M059J (cell line): Measurements from ENCODE around the gene GLS. TPM values are rescaled to one million over a fixed set of nuclear protein-coding genes. Genes with fewer than 3 reads are reported as not detected.
A peak's percentile ranks its signal among the peaks of the same experiment; 100 is the strongest.
"Not testable (repeated sequence)": the region's sequence is repeated elsewhere in the genome, so short reads cannot be mapped to it uniquely, and the experiment has no call there.

Experiments
- DNase-seq: peaks from one replicate; pipeline ENCODE4 v3.0.0-alpha.2; 2012; ENCODE audit warnings: low read depth
- total RNA-seq: library from RNA; depleted of rRNA; stranded (reverse); fragments of >200 nt; shearing (Covaris generic); gene quantifications from 2 replicates; pipeline ENCODE4 v1.2.3, GENCODE V29; 2014

Gene GLS
- total RNA-seq, 1 experiment from 2014 or later: 87.7 TPM

GRCh38 chr2:190882856-190883582 is 2.4 kb downstream of the GLS start:
- peak; percentile 24 for DNase-seq

GRCh38 chr2:190885844-190886243 is 5.2 kb downstream of the GLS start:
- DNase-seq: not testable (repeated sequence)

DNA sequence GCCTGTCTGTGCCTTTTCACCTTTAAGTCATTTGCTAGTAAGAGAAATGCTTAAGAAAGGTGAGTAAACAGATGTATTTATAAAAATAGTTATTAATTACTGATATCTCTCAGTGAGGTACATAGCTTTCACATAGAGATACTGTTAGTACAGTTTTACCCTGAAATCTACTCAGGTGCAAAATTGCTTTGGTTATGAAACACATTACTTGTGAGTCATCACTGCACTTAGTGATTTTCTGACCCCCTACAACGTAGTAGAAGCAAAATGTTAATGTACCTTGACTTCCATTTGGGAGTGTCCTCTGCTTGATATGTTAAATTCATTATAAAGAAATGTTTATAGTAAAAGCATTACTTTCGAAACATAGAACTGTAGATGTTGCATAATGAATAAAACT is 6.5 kb downstream of the GLS start:
- peak; percentile 64 for DNase-seq

- no peak for DNase-seq
Observed at GRCh38 chr2:190888449-190888848, 7.8 kb downstream of the GLS start.

DNA sequence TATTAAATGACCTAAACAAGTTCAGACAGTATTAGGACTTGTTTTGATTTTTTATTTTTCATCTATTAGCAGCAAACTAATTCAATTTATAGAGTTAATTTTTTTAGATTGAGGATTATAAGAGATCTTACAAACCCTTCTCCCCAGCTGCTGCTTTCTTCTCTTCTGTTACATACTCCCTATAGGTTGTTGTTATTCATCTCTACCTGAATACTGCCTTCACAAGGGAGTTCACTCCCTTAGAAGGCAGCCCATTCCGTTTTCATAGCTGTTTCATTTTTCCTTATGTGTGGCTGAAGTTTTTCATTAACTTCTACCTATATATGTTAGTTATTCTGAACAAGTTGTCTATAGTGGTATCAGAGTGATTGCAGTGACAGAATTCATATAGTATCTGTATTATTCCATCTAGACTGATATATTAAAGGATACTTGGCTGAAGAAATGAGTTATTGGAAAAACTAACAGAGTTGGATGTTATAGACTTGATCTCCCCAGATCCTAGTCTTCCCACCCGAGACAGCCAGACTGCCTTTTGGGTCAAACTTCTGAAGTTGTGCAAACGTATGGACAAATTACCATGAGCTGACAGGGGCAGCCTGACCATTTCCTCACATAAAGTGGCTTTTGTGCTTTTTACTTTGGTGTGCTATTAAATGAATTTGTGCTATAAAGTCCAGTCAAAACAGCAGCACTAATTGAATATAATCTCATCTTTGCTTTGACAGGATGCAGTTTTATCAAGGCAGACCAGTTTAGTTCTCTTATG is 8.7 kb downstream of the GLS start:
- no peak for DNase-seq

DNA sequence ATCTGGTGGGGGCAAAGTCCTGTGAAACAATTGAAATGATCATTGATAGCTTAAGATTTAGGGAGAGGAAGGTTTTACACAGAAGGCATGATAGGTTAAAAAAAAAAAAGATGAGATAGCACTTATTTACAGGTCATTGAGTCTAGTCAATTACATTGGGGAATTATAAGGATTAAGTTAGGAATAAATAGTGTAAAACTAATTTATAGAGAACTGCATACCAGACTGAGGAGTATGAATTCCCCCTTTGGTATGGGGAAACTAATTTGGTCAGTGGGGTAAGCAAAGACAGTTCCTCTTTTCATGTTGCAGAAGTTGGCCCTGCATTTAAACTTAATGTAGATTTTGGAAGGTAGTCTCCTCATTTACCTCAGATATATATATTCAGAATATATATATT is 10.8 kb downstream of the GLS start:
- no peak for DNase-seq

DNA sequence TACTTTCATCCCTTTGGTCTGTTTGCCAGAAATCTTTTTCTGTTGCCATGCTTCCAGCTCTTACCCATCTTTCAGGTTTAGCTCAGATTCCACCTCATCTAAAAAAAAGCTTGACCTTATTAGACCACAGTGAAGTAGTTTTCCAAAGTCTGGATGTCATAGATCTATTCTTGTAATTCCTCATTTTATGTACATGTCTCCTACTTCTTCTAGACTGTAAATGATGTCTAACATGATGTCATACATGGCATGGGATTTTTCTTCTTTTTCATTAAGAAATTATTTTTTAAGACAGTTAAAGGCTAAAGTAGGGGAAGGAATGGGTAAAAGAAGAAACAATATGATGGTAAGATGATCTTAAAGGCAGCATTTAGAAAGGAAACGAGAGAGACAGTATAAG is 11.3 kb downstream of the GLS start:
- no peak for DNase-seq

DNA sequence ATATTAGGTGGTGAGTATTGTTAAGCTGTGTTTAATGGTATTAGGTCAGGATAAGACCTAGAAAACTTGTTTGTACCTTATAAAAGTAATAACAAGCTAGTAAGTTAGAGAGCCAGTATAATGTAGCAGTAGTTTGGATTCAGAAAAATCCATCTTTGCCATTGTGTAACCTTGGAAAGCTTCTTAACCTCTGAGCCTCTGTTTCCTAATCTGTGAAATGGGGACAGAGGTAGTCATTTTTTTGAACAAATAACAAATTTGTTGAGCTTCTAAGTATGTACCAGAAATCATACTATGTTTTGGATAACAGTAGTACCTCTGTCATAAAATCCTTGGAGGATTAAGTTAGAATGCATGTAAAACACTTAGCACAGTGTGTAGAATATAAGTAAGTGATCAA is 12.5 kb downstream of the GLS start:
- no peak for DNase-seq

GRCh38 chr2:190896477-190896876 is 15.9 kb downstream of the GLS start:
- no peak for DNase-seq

GRCh38 chr2:190903693-190904450 is 23.3 kb downstream of the GLS start:
- no peak for DNase-seq

- no peak for DNase-seq
Observed at GRCh38 chr2:190904640-190905261, 24.1 kb downstream of the GLS start.

- no peak for DNase-seq
Observed at GRCh38 chr2:190908532-190908931, 27.9 kb downstream of the GLS start.

GRCh38 chr2:190909680-190910079 is 29.1 kb downstream of the GLS start:
- no peak for DNase-seq

DNA sequence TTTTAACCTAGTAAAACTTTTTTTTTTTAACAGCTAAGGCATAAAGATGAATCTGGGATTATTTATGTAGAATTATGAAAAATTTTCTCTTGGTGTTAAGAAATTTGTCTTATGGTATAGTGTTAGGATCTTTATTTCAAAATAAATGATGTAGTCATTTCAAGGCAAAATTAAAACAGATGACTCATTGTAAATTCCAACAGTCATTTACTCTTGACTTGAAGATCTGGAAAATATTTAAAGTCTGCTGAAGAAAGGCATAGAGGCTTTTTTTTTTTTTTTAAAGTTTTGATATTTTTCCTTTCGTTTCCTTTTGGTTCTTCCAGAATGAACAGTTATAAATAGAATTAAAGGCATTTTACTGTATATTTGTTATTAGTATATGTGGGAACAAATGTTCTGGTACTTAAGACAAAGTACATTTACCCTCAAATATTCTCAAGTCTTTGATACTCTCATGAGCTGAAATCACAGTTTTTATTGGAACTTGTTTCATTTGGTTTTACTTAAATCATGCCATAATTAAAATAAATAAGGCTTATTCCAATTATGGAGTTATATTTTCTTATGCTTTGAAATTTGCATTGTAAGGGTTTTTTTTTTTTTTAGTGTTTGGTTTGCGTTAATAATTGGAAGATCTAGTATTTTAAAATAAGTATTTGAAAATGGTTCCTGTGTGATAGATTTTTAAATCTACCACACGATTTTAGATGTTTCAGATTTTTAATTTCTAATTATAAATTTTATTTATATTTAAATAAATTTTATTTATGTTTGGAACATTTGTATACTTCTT is 29.9 kb downstream of the GLS start:
- DNase-seq: peak; percentile 55

DNA sequence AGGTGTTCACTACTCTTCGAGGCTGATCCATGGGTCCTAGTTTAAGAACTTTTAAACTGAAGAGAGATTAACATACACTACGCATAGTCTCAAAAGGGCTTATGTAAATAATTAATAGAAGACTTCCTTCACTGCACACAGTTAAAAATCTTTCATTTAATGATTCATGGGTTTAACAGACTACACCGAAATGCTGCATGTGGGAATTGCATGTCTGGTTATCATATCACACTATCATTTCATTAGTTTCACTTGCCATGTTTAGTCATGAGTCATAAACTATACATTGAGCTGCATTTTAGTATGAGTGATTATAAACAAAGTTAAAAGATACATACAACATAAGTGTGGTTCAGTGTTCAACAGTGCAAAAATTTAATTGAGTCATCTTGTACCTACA is 31.2 kb downstream of the GLS start:
- DNase-seq: no peak

GRCh38 chr2:190912726-190913125 is 32.1 kb downstream of the GLS start:
- peak; percentile 36 for DNase-seq

- no peak for DNase-seq
Observed at GRCh38 chr2:190913725-190914124, 33.1 kb downstream of the GLS start.

- DNase-seq: no peak
Observed at GRCh38 chr2:190916829-190917228, 36.2 kb downstream of the GLS start.

DNA sequence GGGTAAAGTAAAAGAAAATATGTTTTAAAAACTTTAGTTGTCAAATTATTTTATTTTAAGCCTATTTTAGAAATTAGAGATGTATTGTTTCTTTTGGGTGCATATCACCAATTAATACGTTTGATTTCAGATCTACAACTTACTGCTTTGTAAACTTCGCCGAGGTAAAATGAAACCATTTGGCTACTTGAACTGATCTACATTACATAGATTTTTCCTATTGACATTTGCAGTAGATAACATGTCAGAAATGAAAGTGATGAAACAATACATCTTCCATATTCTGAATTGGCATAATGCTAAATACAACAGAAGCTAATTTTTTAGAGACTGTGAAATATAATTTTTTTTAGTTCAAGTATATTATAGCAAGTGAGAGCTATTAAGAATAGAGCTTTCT is 39.5 kb downstream of the GLS start:
- no peak for DNase-seq

- DNase-seq: no peak
Observed at GRCh38 chr2:190922376-190922775, 41.8 kb downstream of the GLS start.

DNA sequence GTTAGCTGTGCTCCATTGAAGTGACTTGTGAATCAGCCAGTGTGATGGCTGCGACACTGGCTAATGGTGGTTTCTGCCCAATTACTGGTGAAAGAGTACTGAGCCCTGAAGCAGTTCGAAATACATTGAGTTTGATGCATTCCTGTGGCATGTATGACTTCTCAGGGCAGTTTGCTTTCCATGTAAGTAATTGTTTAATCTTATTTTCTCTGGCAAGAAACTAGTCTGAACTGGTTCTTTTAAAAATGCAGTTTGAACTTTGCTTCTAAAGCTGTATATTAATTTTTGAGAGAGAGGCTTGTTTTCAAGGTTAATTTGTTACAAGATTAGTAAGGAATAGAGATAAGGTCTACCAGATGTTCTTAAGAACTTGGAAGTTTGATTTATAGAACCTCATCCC is 46.7 kb downstream of the GLS start:
- DNase-seq: peak; percentile 36
